Measurements from ENCODE around the gene CT45A3.
"Not testable (repeated sequence)": the region's sequence is repeated elsewhere in the genome, so short reads cannot be mapped to it uniquely, and the experiment has no call there.

CT45A3 gene

GRCh38 chrX:135768091-135768490, at the start of gene CT45A3:
CT45A3 (minus strand) TSS chrX:135768191; CDS start chrX:135764444, 3,747 bp downstream.
- DNase-seq (ENCODE audit: low read depth, low spot score) = not testable (repeated sequence)

DNA sequence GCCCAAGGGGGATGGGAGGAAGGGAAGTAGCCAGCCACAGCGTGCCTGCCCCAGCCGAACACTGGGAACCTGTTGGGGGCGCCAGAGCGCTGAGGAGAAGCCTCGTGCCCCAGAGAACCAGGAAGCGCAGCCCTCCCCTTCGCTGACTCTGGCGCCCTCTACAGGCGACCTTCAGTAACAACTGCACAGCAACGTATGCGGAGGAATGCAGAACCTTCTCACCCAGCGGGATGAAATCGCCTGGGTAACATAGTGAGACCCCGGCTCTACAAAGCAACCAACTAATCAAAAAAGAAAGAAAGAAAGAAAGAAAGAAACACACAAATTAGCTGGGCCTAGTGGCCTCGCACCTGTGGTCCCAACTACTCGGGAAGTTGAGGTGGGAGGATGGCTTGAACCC, 34.7 kb upstream of the CT45A3 start, which contains the start of gene CT45A6:
TSS of gene CT45A6 (minus strand) at position 101 of the 400 bp plus-strand sequence. CDS start 3,794 bp downstream, outside the sequence.
- DNase-seq (ENCODE audit: low read depth, low spot score) = not testable (repeated sequence)

GRCh38 chrX:135785403-135785802, 17.4 kb upstream of the CT45A3 start, which contains the start of gene CT45A5:
CT45A5 (minus strand) TSS chrX:135785503; CDS start chrX:135781729, 3,774 bp downstream.
- not testable (repeated sequence) for DNase-seq (ENCODE audit: low read depth, low spot score)

DNA sequence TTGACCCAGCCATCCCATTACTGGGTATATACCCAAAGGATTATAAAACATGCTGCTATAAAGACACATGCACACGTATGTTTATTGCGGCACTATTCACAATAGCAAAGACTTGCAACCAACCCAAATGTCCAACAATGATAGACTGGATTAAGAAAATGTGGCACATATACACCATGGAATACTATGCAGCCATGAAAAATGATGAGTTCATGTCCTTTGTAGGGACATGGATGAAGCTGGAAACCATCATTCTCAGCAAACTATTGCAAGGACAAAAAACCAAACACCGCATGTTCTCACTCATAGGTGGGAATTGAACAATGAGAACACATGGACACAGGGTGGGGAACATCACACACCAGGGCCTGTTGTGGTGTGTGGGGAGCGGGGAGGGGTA, 23.3 kb downstream of the CT45A3 start:
- DNase-seq (ENCODE audit: low read depth, low spot score) = not testable (repeated sequence)

- no peak for DNase-seq (ENCODE audit: low read depth, low spot score)
These were observed 26.7 kb downstream of the CT45A3 start for GRCh38 chrX:135741192-135741715.

DNA sequence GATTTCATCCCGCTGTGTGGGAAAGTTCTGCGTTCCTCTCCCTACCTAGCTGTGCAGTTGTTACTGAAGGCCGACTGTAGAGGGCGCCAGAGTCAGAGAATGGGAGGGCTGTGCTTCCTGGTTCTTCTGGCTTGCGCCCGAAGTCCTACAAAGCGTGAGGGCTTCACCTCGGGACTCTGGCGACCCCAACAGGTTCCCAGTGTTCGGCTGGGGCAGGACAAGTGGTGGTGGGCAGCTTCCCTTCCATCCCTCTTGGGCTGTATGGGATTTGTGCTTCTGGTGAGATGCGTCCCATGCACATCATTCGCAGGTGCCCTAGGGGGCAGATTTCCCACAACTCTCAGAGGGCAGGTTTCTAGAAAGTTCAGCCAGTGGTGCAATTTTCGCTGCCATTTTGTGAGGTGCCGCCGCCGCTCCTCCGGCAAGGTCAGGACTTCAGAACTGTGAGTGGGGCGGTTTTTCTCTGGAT, 27.3 kb downstream of the CT45A3 start:
- no peak for DNase-seq (ENCODE audit: low read depth, low spot score)

GRCh38 chrX:135737366-135738071, 30.5 kb downstream of the CT45A3 start:
- DNase-seq (ENCODE audit: low read depth, low spot score) = no peak

- not testable (repeated sequence) for DNase-seq (ENCODE audit: low read depth, low spot score)
These were observed 33.3 kb downstream of the CT45A3 start for GRCh38 chrX:135734666-135735065.

DNA sequence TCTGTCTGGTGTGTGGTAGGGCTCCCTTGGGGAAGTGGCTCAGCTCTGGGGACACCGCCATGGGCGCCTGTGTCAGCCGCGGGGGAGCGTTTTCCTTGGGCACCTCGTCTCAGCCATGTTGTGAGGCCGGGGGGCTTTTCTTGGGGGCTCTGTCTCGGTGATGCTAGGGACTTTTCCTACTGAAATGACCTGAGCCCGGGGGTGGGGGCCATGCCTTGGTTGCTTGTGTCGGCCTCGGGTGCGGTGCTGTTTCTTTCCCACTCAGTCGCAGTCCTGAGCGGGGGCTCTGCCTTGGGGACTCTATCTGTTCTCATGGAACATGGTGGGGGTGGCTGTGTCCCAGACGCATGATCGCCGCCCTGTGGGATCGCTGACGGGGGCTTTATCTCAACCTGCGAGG, 54.2 kb downstream of the CT45A3 start:
- no peak for DNase-seq (ENCODE audit: low read depth, low spot score)

GRCh38 chrX:135713183-135713689, 54.8 kb downstream of the CT45A3 start, which contains the start of gene CT45A1:
CT45A1 (plus strand) TSS chrX:135713639; CDS start chrX:135718941, 5,302 bp downstream.
- DNase-seq (ENCODE audit: low read depth, low spot score) = not testable (repeated sequence)

Measured in activated CD4-positive, CD25-positive, alpha-beta regulatory T cell treated with anti-CD3 and anti-CD28 coated beads, Interleukin-2, amount 50 U/mL, for 16 hours (primary cell).